Midbrain (tissue), 1 donor: ENCODE data around the gene PLPPR1.

Experiments
- DNase-seq: peaks from one replicate; lab custom pipeline; 2025; lab: John Stamatoyannopoulos, UW

The PLPPR1 gene

GRCh38 chr9:101047848-101048397 is 19.4 kb downstream of the PLPPR1 start:
- no peak for DNase-seq

- no peak for DNase-seq
Observed at GRCh38 chr9:101050650-101051049, 22.1 kb downstream of the PLPPR1 start.

- DNase-seq, result no peak
Observed at GRCh38 chr9:101054657-101055056, 26.1 kb downstream of the PLPPR1 start.

- no peak for DNase-seq
Observed at GRCh38 chr9:101055516-101055915, 27.0 kb downstream of the PLPPR1 start.

GRCh38 chr9:101062686-101063085 is 34.2 kb downstream of the PLPPR1 start:
- DNase-seq, result no peak

GRCh38 chr9:101063192-101063591 is 34.7 kb downstream of the PLPPR1 start:
- no peak for DNase-seq

- no peak for DNase-seq
Observed at GRCh38 chr9:101064206-101064605, 35.7 kb downstream of the PLPPR1 start.

GRCh38 chr9:101065930-101066329 is 37.4 kb downstream of the PLPPR1 start:
- DNase-seq, result no peak

GRCh38 chr9:101068696-101069095 is 40.2 kb downstream of the PLPPR1 start:
- no peak for DNase-seq

GRCh38 chr9:101072259-101072658 is 43.7 kb downstream of the PLPPR1 start:
- no peak for DNase-seq

GRCh38 chr9:101073122-101073521 is 44.6 kb downstream of the PLPPR1 start:
- DNase-seq, result no peak

- no peak for DNase-seq
Observed at GRCh38 chr9:101081641-101082040, 53.1 kb downstream of the PLPPR1 start.

- DNase-seq, result no peak
Observed at GRCh38 chr9:101083448-101084202, 55.1 kb downstream of the PLPPR1 start.

- DNase-seq, result no peak
Observed at GRCh38 chr9:101087426-101087825, 58.9 kb downstream of the PLPPR1 start.

GRCh38 chr9:101092922-101093321 is 64.4 kb downstream of the PLPPR1 start:
- no peak for DNase-seq

GRCh38 chr9:101093620-101094019 is 65.1 kb downstream of the PLPPR1 start:
- DNase-seq, result no peak

GRCh38 chr9:101094686-101095085 is 66.2 kb downstream of the PLPPR1 start:
- no peak for DNase-seq

- no peak for DNase-seq
Observed at GRCh38 chr9:101097210-101097609, 68.7 kb downstream of the PLPPR1 start.

GRCh38 chr9:101098392-101098791 is 69.9 kb downstream of the PLPPR1 start:
- DNase-seq, result no peak

- no peak for DNase-seq
Observed at GRCh38 chr9:101114317-101114716, 85.8 kb downstream of the PLPPR1 start.

- no peak for DNase-seq
Observed at GRCh38 chr9:101115102-101115501, 86.6 kb downstream of the PLPPR1 start.

GRCh38 chr9:101117161-101117560 is 88.6 kb downstream of the PLPPR1 start:
- no peak for DNase-seq

- DNase-seq, result peak; percentile 76
Observed at GRCh38 chr9:101119206-101119819, 90.8 kb downstream of the PLPPR1 start.
